ENCODE results near the gene CD1C.
"Not testable (repeated sequence)": the region's sequence is repeated elsewhere in the genome, so short reads cannot be mapped to it uniquely, and the experiment has no call there.

The CD1C gene

GRCh38 chr1:158329300-158329699 is 39.6 kb downstream of the CD1C start:
- no peak for DNase-seq

GRCh38 chr1:158329733-158330132 is 40.0 kb downstream of the CD1C start:
- peak; percentile 49 for DNase-seq

- no peak for DNase-seq
These were observed 40.8 kb downstream of the CD1C start for GRCh38 chr1:158330391-158331105.

GRCh38 chr1:158331106-158331425 is 41.3 kb downstream of the CD1C start:
- no peak for DNase-seq

GRCh38 chr1:158331481-158332150 is 41.9 kb downstream of the CD1C start, which contains the start of gene CD1B:
Gene CD1B, minus strand, starts transcription at chr1:158331531. Its CDS starts 108 bp downstream, at chr1:158331423.
- DNase-seq: no peak

GRCh38 chr1:158333405-158334155 is 43.9 kb downstream of the CD1C start:
- DNase-seq: no peak

GRCh38 chr1:158334526-158335212 is 44.9 kb downstream of the CD1C start:
- no peak for DNase-seq

- no peak for DNase-seq
These were observed 45.5 kb downstream of the CD1C start for GRCh38 chr1:158335213-158335532.

- DNase-seq: not testable (repeated sequence)
These were observed 46.7 kb downstream of the CD1C start for GRCh38 chr1:158336413-158336812.
